ENCODE results near the gene THSD8. TPM values are rescaled to one million over a fixed set of nuclear protein-coding genes. Genes with fewer than 3 reads are reported as not detected.
"Not testable (repeated sequence)": the region's sequence is repeated elsewhere in the genome, so short reads cannot be mapped to it uniquely, and the experiment has no call there.

Gene THSD8
- total RNA-seq, 1 donor from 2014 or later = not detected

GRCh38 chr19:12792051-12792852, 9.6 kb upstream of the THSD8 start:
- no peak for DNase-seq (ENCODE audit: extremely low read depth, low read depth, low spot score)

GRCh38 chr19:12792853-12793289, 9.0 kb upstream of the THSD8 start:
- no peak for DNase-seq (ENCODE audit: extremely low read depth, low read depth, low spot score)

- DNase-seq (ENCODE audit: extremely low read depth, low read depth, low spot score) = no peak
Measured at GRCh38 chr19:12793290-12794195, 8.3 kb upstream of the THSD8 start.

GRCh38 chr19:12794196-12794941, 7.5 kb upstream of the THSD8 start:
- no peak for DNase-seq (ENCODE audit: extremely low read depth, low read depth, low spot score)

GRCh38 chr19:12794971-12795381, 6.9 kb upstream of the THSD8 start:
- DNase-seq (ENCODE audit: extremely low read depth, low read depth, low spot score) = no peak

GRCh38 chr19:12796146-12797071, 5.5 kb upstream of the THSD8 start:
- DNase-seq (ENCODE audit: extremely low read depth, low read depth, low spot score) = no peak

GRCh38 chr19:12797141-12797587, 4.7 kb upstream of the THSD8 start:
- no peak for DNase-seq (ENCODE audit: extremely low read depth, low read depth, low spot score)

GRCh38 chr19:12797607-12798006, 4.3 kb upstream of the THSD8 start:
- not testable (repeated sequence) for DNase-seq (ENCODE audit: extremely low read depth, low read depth, low spot score)

- no peak for DNase-seq (ENCODE audit: extremely low read depth, low read depth, low spot score)
Measured at GRCh38 chr19:12799742-12800465, 2.0 kb upstream of the THSD8 start.

GRCh38 chr19:12800466-12800770, 1.5 kb upstream of the THSD8 start:
- no peak for DNase-seq (ENCODE audit: extremely low read depth, low read depth, low spot score)

- DNase-seq (ENCODE audit: extremely low read depth, low read depth, low spot score) = no peak
Measured at GRCh38 chr19:12800923-12801465, 875 bp upstream of the THSD8 start.

GRCh38 chr19:12802267-12803106, 618 bp downstream of the THSD8 start:
- DNase-seq (ENCODE audit: extremely low read depth, low read depth, low spot score) = no peak

GRCh38 chr19:12804051-12804450, 2.2 kb downstream of the THSD8 start:
- no peak for DNase-seq (ENCODE audit: extremely low read depth, low read depth, low spot score)

- DNase-seq (ENCODE audit: extremely low read depth, low read depth, low spot score) = no peak
Measured at GRCh38 chr19:12806242-12807081, 4.6 kb downstream of the THSD8 start, which contains the start of gene RNASEH2A. TSS of gene RNASEH2A (plus strand) at chr19:12806584. CDS start at chr19:12806674, 90 bp downstream.

GRCh38 chr19:12815088-12815487, 13.2 kb downstream of the THSD8 start:
- DNase-seq (ENCODE audit: extremely low read depth, low read depth, low spot score) = no peak

- DNase-seq (ENCODE audit: extremely low read depth, low read depth, low spot score) = not testable (repeated sequence)
Measured at GRCh38 chr19:12817188-12817587, 15.3 kb downstream of the THSD8 start.

GRCh38 chr19:12817810-12818209, 15.9 kb downstream of the THSD8 start:
- DNase-seq (ENCODE audit: extremely low read depth, low read depth, low spot score) = not testable (repeated sequence)

Data from glomerular endothelial cell (primary cell).